Aorta (tissue), 5 donors: ENCODE results near the gene CRISP3. TPM values are rescaled to one million over a fixed set of nuclear protein-coding genes. Genes with fewer than 3 reads are reported as not detected.

ENCODE experiments used
- ATAC-seq: fragments of 200-7000 bp; cut with Tn5 transposase; one replicate; pipeline ENCODE4 v1.9.1; 2022; ENCODE audit warnings: moderate library complexity; ENCODE audit not compliant: low FRiP score
- DNase-seq, 2 donors: peaks; one replicate each; pipeline ENCODE4 v3.0.0-alpha.2; 2020
- H3K27ac ChIP-seq, 2 donors: one replicate each; pipeline ENCODE4 v1.5.1; 2013; ENCODE audit warnings: low read length in 2 of 2, mild to moderate bottlenecking in 2 of 2, moderate library complexity in 2 of 2, control low read depth in 1 of 2, inconsistent platforms in 1 of 2, low read depth in 1 of 2
- H3K27me3 ChIP-seq, 2 donors: one replicate each; pipeline ENCODE4 v1.6.1; 2013; ENCODE audit warnings: control low read depth in 1 of 2, low read length in 1 of 2, mild to moderate bottlenecking in 1 of 2, moderate library complexity in 1 of 2; ENCODE audit not compliant: insufficient read depth in 2 of 2, control insufficient read depth in 1 of 2
- H3K36me3 ChIP-seq, 2 donors: one replicate each; pipeline ENCODE4 v1.6.1; 2013; ENCODE audit warnings: control low read depth in 1 of 2, low read length in 1 of 2, mild to moderate bottlenecking in 1 of 2; ENCODE audit not compliant: insufficient read depth in 2 of 2, control insufficient read depth in 1 of 2
- H3K4me1 ChIP-seq, 2 donors: one replicate each; pipeline ENCODE4 v1.6.1; 2013; ENCODE audit warnings: low read length in 2 of 2, control low read depth in 1 of 2, mild to moderate bottlenecking in 1 of 2, moderate library complexity in 1 of 2; ENCODE audit not compliant: insufficient read depth in 2 of 2, control insufficient read depth in 1 of 2
- H3K4me3 ChIP-seq, 2 donors: one replicate each; pipeline ENCODE4 v1.5.1; 2013; ENCODE audit warnings: low read length in 2 of 2, control low read depth in 1 of 2, mild to moderate bottlenecking in 1 of 2
- H3K9me3 ChIP-seq: one replicate; pipeline ENCODE4 v1.6.1; 2013; ENCODE audit warnings: mild to moderate bottlenecking, low read length; ENCODE audit not compliant: control insufficient read depth
- WGBS, 2 donors: extraction: QIAGEN DNeasy Blood & Tissue Kit; methylation state at CpG; one replicate each; pipeline ENCODE4 v1.1.7; 2013; 5-methylcytosine and 5-hydroxymethylcytosine counted together
- intact Hi-C, 2 donors: fragments of 100-400 bp; cut with DNase I; formaldehyde crosslinking; loops; one replicate each; pipeline versions ENCODE4 v1.14.2 to v1.15.0; 2022
- long read RNA-seq, 2 donors: library from polyadenylated mRNA; unstranded; transcript quantifications; one replicate each; pipeline ENCODE4 v2.0.0, GENCODE V29; 2020 to 2021
- polyA plus RNA-seq, 2 donors: library from polyadenylated mRNA; stranded (reverse); fragments of 200-250 nt; gene quantifications; one replicate each; pipeline ENCODE4 v1.2.3, GENCODE V29; 2013
- total RNA-seq, 2 donors: library from RNA; stranded (reverse); fragmentation: NEBNext Ultra II Directional; extraction: Animal tissue kit (Norgen Biotek cat#: 25700); gene quantifications; one replicate each; pipeline ENCODE4 v1.2.1, GENCODE V29; 2021
- donor health status: healthy with polysubstance abuse.
- donor health status: Bipolar disorder and iron deficiency.
- donor health status: DM: no; HTN: no; CAD: no.
- donor health status: DM: no; HTN: no; CAD: no.
- donor health status: DM: yes; HTN: yes; CAD: no.

The CRISP3 gene, protein sequence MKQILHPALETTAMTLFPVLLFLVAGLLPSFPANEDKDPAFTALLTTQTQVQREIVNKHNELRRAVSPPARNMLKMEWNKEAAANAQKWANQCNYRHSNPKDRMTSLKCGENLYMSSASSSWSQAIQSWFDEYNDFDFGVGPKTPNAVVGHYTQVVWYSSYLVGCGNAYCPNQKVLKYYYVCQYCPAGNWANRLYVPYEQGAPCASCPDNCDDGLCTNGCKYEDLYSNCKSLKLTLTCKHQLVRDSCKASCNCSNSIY
- total RNA-seq (not detected), polyA plus RNA-seq (under 1 TPM in 1 of 2 donors, not detected in 1; 0.05 TPM)
- long read RNA-seq, donor 1 = 0 reads
- long read RNA-seq, donor 2 = 0 reads

- 37 to 45% methylated on average over 1 of the region's 1 CpG for WGBS, 2 donors
- H3K4me3 ChIP-seq = no peak within 1 kb of the TSS
- H3K36me3 ChIP-seq = no peaks in the 10 kb centered on the region
- ATAC-seq = no peak
- DNase-seq = no peak
- no peaks in the 10 kb centered on the region for H3K9me3 ChIP-seq
- no peak within 1 kb of the TSS for H3K27ac ChIP-seq
- no peaks in the 10 kb centered on the region for H3K4me1 ChIP-seq
- no peaks in the 10 kb centered on the region for H3K27me3 ChIP-seq
- intact Hi-C loops = no loop called here
These were observed at the start of gene CRISP3 for GRCh38 chr6:49744259-49744658. CRISP3 (minus strand) TSS chr6:49744388; CDS start chr6:49744367, 21 bp downstream.

GRCh38 chr6:49790341-49790740 is 46.2 kb upstream of the CRISP3 start:
- Histone ChIP-seq H3K4me1 (no peaks in the 10 kb centered on the region), H3K36me3 (no peaks in the 10 kb centered on the region), H3K27me3 (no peaks in the 10 kb centered on the region), H3K4me3 (no peak overlapping the region), H3K27ac (no peak overlapping the region), H3K9me3 (no peaks in the 10 kb centered on the region)
- no peak for DNase-seq
- WGBS, 2 donors = 73 to 79% methylated on average over 2 of the region's 2 CpGs
- ATAC-seq = no peak
- intact Hi-C loops = no loop called here

- no peak for ATAC-seq
- 79 to 80% methylated on average over 8 of the region's 8 CpGs for WGBS, 2 donors
- no peaks in the 10 kb centered on the region for H3K9me3 ChIP-seq
- no peak within 1 kb of the TSS for H3K4me3 ChIP-seq
- intact Hi-C loops = no loop called here
- H3K27ac ChIP-seq = no peak within 1 kb of the TSS
- H3K27me3 ChIP-seq = no peaks in the 10 kb centered on the region
- H3K4me1 ChIP-seq = no peaks in the 10 kb centered on the region
- no peaks in the 10 kb centered on the region for H3K36me3 ChIP-seq
- no peak for DNase-seq
These were observed 43.0 kb upstream of the CRISP3 start, which contains the start of gene PGK2 for GRCh38 chr6:49787176-49787575. PGK2 (minus strand) TSS chr6:49787285; CDS start chr6:49787187, 98 bp downstream.

DNA sequence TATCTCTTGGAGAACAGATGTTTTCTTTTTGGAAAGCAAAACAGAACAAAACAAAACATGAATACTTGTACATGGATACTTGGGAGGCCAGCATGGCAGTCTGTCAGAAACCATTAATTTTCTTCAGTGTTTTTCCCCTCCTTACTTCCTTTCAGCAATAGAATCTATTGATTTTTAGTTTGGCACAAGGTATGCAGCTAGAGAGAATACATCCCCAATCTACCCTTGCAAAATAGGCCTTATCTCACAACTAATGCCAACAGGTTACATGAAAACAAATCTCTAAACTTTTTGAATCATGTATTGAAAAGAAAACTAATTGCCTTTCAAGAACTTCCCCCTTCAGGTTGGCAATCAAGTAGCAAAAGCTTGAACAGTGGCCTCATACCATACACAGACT is 40.1 kb upstream of the CRISP3 start:
- no peak overlapping the region for H3K4me3 ChIP-seq
- H3K9me3 ChIP-seq = no peaks in the 10 kb centered on the region
- no peak for DNase-seq
- ATAC-seq = no peak
- intact Hi-C loops = no loop called here
- H3K36me3 ChIP-seq = no peaks in the 10 kb centered on the region
- H3K27ac ChIP-seq = no peak overlapping the region
- H3K4me1 ChIP-seq = no peaks in the 10 kb centered on the region
- no peaks in the 10 kb centered on the region for H3K27me3 ChIP-seq

- no peaks in the 10 kb centered on the region for H3K9me3 ChIP-seq
These were observed 38.5 kb upstream of the CRISP3 start for GRCh38 chr6:49782725-49783124.

DNA sequence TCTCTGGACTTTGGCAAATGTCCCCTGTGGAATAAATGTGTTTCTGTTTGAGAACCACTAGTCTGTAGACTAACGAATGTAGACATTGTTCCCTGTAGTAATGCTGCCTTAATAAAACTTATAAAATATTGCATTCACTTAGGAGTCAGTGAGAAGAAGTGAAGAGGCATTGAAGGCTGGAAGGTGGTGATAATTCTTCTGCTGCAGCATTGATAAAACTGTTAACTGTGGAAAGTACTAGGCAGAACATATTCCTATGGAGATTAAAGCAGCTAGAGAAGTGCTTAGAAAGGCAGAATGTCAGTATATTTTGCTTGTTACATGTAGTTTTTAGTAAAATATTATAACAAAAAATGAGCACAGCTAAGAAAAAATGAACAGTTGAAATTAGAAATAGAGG is 38.1 kb upstream of the CRISP3 start:
- DNase-seq (no peak), ATAC-seq (no peak)
- no peak overlapping the region for H3K27ac ChIP-seq
- no peaks in the 10 kb centered on the region for H3K9me3 ChIP-seq
- intact Hi-C loops = no loop called here
- WGBS, 2 donors = 41 to 48% methylated on average over 1 of the region's 1 CpG
- H3K36me3 ChIP-seq = no peaks in the 10 kb centered on the region
- no peak overlapping the region for H3K4me3 ChIP-seq
- H3K4me1 ChIP-seq = no peaks in the 10 kb centered on the region
- no peaks in the 10 kb centered on the region for H3K27me3 ChIP-seq

More at GRCh38 chr6:49782725-49783124, 38.5 kb upstream of the CRISP3 start:
- intact Hi-C loops = no loop called here
- Histone ChIP-seq H3K4me3 (no peak overlapping the region), H3K27me3 (no peaks in the 10 kb centered on the region), H3K27ac (no peak overlapping the region), H3K36me3 (no peaks in the 10 kb centered on the region), H3K4me1 (no peaks in the 10 kb centered on the region)
- DNase-seq (no peak), ATAC-seq (no peak)
- WGBS, 2 donors = 70 to 74% methylated on average over 7 of the region's 7 CpGs

GRCh38 chr6:49776444-49776843 is 32.3 kb upstream of the CRISP3 start:
- Histone ChIP-seq H3K27me3 (no peaks in the 10 kb centered on the region), H3K4me1 (no peaks in the 10 kb centered on the region), H3K36me3 (no peaks in the 10 kb centered on the region), H3K4me3 (no peak overlapping the region), H3K9me3 (no peaks in the 10 kb centered on the region), H3K27ac (no peak overlapping the region)
- DNase-seq (no peak), ATAC-seq (no peak)
- 18 to 41% methylated on average over 1 of the region's 1 CpG for WGBS, 2 donors
- intact Hi-C loops = no loop called here

DNA sequence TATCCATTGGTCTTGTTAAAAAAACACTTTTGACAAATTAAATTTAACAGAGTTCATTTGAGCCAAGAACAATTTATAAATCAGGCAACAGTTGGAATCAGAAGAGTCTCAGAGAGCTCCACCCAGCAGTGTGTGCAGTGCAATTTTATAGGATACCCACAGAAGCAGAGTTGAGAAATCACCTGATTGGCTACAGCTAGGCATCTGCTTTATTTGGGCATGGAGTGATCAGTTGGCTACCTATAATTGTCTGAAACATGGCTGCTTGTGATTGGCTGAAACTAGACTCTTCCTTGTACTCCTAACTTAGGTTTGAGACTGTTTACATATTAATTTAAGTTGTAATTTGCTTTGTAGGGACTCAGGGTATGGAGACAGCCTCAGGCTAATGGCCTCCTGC is 30.9 kb upstream of the CRISP3 start:
- Histone ChIP-seq H3K27me3 (no peaks in the 10 kb centered on the region), H3K36me3 (no peaks in the 10 kb centered on the region), H3K27ac (no peak overlapping the region), H3K9me3 (no peaks in the 10 kb centered on the region), H3K4me3 (no peak overlapping the region), H3K4me1 (no peaks in the 10 kb centered on the region)
- ATAC-seq (no peak), DNase-seq (no peak)
- intact Hi-C loops = no loop called here

DNA sequence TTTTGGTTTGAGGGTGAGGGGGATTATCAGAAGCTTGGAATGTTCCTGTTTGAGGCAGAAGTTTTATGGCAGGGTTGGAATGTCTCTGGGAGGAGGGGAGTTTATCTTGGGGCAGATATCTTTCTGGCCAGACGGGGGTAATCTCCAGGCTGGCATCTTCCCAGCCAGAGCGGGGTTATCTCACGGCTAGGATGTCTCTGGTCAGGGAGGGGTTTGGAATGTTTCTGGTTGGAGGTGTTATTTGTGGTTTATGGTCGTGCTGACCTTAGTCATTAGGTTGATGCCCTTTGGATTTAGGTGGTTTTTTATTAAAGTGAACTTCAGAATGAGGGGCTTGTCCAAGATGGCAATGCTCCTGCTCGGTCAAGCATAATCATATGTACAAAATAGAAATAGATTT is 28.1 kb upstream of the CRISP3 start:
- no peaks in the 10 kb centered on the region for H3K27me3 ChIP-seq
- no peaks in the 10 kb centered on the region for H3K4me1 ChIP-seq
- H3K27ac ChIP-seq = no peak overlapping the region
- no peak for DNase-seq
- H3K4me3 ChIP-seq = no peak overlapping the region
- H3K9me3 ChIP-seq = no peaks in the 10 kb centered on the region
- intact Hi-C loops = no loop called here
- no peak for ATAC-seq
- WGBS, 2 donors = 45 to 56% methylated on average over 5 of the region's 5 CpGs
- H3K36me3 ChIP-seq = no peaks in the 10 kb centered on the region
